ENCODE results near the gene MAST4. TPM values are rescaled to one million over a fixed set of nuclear protein-coding genes. Genes with fewer than 3 reads are reported as not detected.

Gene MAST4
- total RNA-seq, 2 donors from 2014 or later: 11.0 to 11.5 TPM

DNA sequence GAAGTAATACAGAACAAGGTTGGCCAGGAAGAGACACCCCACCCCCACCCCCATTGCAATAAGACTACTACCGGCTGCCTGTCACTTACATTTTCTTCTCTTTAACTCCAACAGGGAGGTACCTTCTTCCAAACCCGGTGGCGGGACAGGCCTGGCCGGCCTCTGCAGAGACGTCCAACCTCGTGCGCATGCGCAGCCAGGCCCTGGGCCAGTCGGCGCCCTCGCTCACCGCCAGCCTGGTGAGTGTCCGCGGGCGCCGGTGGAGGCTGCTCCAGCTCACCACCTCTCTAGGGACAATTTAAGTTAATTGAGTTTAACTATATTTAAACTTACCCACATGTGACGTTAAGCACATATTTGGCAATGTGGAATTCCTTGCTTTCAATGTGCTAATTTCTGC is 192.4 kb downstream of the MAST4 start:
- Mint-ChIP-seq H3K9me3 (no peaks in the 10 kb centered on the region), H3K36me3 (ENCODE audit: low read depth) (no peaks in the 10 kb centered on the region), H3K27ac (no peak overlapping the region), H3K27me3 (ENCODE audit: insufficient read depth) (no peaks in the 10 kb centered on the region), H3K4me1 (peaks cover 10% of the 10 kb centered on the region), H3K4me3 (no peak overlapping the region)
- no peaks in the 10 kb centered on the region for H3K4me1 ChIP-seq (ENCODE audit: control insufficient read depth, insufficient read depth, low read length)
- DNase-seq: no peak
- TF ChIP-seq, protein P1, sequence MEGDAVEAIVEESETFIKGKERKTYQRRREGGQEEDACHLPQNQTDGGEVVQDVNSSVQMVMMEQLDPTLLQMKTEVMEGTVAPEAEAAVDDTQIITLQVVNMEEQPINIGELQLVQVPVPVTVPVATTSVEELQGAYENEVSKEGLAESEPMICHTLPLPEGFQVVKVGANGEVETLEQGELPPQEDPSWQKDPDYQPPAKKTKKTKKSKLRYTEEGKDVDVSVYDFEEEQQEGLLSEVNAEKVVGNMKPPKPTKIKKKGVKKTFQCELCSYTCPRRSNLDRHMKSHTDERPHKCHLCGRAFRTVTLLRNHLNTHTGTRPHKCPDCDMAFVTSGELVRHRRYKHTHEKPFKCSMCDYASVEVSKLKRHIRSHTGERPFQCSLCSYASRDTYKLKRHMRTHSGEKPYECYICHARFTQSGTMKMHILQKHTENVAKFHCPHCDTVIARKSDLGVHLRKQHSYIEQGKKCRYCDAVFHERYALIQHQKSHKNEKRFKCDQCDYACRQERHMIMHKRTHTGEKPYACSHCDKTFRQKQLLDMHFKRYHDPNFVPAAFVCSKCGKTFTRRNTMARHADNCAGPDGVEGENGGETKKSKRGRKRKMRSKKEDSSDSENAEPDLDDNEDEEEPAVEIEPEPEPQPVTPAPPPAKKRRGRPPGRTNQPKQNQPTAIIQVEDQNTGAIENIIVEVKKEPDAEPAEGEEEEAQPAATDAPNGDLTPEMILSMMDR (conservative IDR thresholded peaks at IDR 0.05): no peak
- no peak overlapping the region for H3K4me3 ChIP-seq (ENCODE audit: low read length)
- no peaks in the 10 kb centered on the region for H3K36me3 ChIP-seq (ENCODE audit: control insufficient read depth, insufficient read depth, low read length)
- no peaks in the 10 kb centered on the region for H3K27me3 ChIP-seq (ENCODE audit: control insufficient read depth, insufficient read depth, low read length, poor library complexity, severe bottlenecking)
- WGBS, 2 experiments (ENCODE audit: insufficient coverage in 1 of 2, insufficient read length in 1 of 2): 95% methylated on average over 17 of the region's 17 CpGs; no CpG with 5 or more reads in 1 of the 2 experiments
- H3K27ac ChIP-seq (ENCODE audit: low read depth, low read length): no peak overlapping the region
- no peak overlapping the region for H3K9ac ChIP-seq (ENCODE audit: extremely low read depth, low read length, poor library complexity, severe bottlenecking)
- H3K9me3 ChIP-seq (ENCODE audit: control insufficient read depth, low read length): no peaks in the 10 kb centered on the region

DNA sequence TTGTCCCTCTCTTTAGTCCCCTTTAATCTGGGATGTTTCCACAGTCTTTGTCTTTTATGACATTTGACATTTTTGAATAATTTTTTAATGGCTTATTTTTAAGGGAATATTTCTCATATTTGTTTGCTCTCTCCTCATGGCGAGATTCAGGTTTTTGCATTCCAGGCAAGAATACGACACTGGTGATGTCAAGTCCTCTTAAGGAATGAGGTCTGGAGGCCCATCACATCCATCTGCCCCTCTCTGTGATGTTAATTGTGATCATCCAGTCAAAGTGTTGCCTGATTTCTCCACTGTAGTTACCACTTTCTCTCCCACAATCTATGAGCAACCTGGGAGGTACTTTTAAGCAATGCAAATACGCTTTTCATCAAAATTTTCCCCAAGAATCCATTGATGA is 193.2 kb downstream of the MAST4 start:
- WGBS, 2 experiments (ENCODE audit: insufficient coverage in 1 of 2, insufficient read length in 1 of 2): 89 to 94% methylated on average over 2 to 3 of the region's 3 CpGs
- no peak for DNase-seq
- Mint-ChIP-seq H3K36me3 (ENCODE audit: low read depth) (no peaks in the 10 kb centered on the region), H3K27me3 (ENCODE audit: insufficient read depth) (no peaks in the 10 kb centered on the region), H3K27ac (no peak overlapping the region), H3K4me1 (peaks cover 10% of the 10 kb centered on the region), H3K9me3 (no peaks in the 10 kb centered on the region), H3K4me3 (no peak overlapping the region)
- H3K9me3 ChIP-seq (ENCODE audit: control insufficient read depth, low read length): no peaks in the 10 kb centered on the region
- H3K36me3 ChIP-seq (ENCODE audit: control insufficient read depth, insufficient read depth, low read length): no peaks in the 10 kb centered on the region
- H3K4me3 ChIP-seq (ENCODE audit: low read length): no peak overlapping the region
- TF ChIP-seq, protein P1 (conservative IDR thresholded peaks at IDR 0.05): no peak
- no peaks in the 10 kb centered on the region for H3K27me3 ChIP-seq (ENCODE audit: control insufficient read depth, insufficient read depth, low read length, poor library complexity, severe bottlenecking)
- H3K9ac ChIP-seq (ENCODE audit: extremely low read depth, low read length, poor library complexity, severe bottlenecking): no peak overlapping the region
- no peak overlapping the region for H3K27ac ChIP-seq (ENCODE audit: low read depth, low read length)
- H3K4me1 ChIP-seq (ENCODE audit: control insufficient read depth, insufficient read depth, low read length): no peaks in the 10 kb centered on the region

DNA sequence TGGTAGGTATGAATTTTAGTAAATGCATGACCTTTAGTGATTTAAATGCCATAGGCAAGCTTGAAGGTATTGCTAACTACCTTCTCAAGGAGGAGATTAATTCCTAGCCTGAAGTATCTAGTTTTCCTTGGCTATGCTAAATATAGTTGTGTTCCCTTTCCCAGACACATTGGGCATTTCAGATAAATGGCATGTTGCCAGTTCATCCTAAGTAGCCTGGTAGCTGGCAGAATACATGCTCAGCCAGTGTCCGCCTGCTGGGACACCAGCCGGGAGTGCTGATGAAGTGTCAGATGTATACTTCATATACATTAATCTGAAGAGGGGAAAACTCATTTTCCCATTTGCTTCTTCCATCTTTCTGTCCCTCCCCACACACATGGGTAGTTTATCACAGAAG is 196.9 kb downstream of the MAST4 start:
- no peaks in the 10 kb centered on the region for H3K9me3 ChIP-seq (ENCODE audit: control insufficient read depth, low read length)
- no peak overlapping the region for H3K4me3 ChIP-seq (ENCODE audit: low read length)
- peaks cover 10% of the 10 kb centered on the region for H3K4me1 Mint-ChIP-seq
- no peaks in the 10 kb centered on the region for H3K9me3 Mint-ChIP-seq
- H3K36me3 ChIP-seq (ENCODE audit: control insufficient read depth, insufficient read depth, low read length): no peaks in the 10 kb centered on the region
- TF ChIP-seq, protein P1 (conservative IDR thresholded peaks at IDR 0.05): no peak
- H3K27ac ChIP-seq (ENCODE audit: low read depth, low read length): no peak overlapping the region
- H3K27me3 Mint-ChIP-seq (ENCODE audit: insufficient read depth): no peaks in the 10 kb centered on the region
- DNase-seq: no peak
- no peak overlapping the region for H3K27ac Mint-ChIP-seq
- 88% methylated on average over 2 of the region's 2 CpGs; no CpG with 5 or more reads in 1 of the 2 experiments for WGBS, 2 experiments (ENCODE audit: insufficient coverage in 1 of 2, insufficient read length in 1 of 2)
- H3K27me3 ChIP-seq (ENCODE audit: control insufficient read depth, insufficient read depth, low read length, poor library complexity, severe bottlenecking): no peaks in the 10 kb centered on the region
- H3K4me1 ChIP-seq (ENCODE audit: control insufficient read depth, insufficient read depth, low read length): peaks cover 4% of the 10 kb centered on the region
- H3K9ac ChIP-seq (ENCODE audit: extremely low read depth, low read length, poor library complexity, severe bottlenecking): no peak overlapping the region
- no peaks in the 10 kb centered on the region for H3K36me3 Mint-ChIP-seq (ENCODE audit: low read depth)
- H3K4me3 Mint-ChIP-seq: no peak overlapping the region

Measured in endodermal cell (in vitro differentiated cells).